ENCODE data around the gene RBM23.
"Not testable (repeated sequence)": the region's sequence is repeated elsewhere in the genome, so short reads cannot be mapped to it uniquely, and the experiment has no call there.

Gene RBM23

GRCh38 chr14:22915886-22916521 lies 2.9 kb downstream of the RBM23 start:
- TF ChIP-seq YY1 (IDR thresholded peaks at IDR 0.05; ENCODE audit: insufficient read depth, insufficient read length) (no peak), ZNF274 (IDR thresholded peaks at IDR 0.05; ENCODE audit: low read depth, low read length) (no peak), SUZ12 (IDR thresholded peaks at IDR 0.05; ENCODE audit: extremely low read depth, insufficient read depth, insufficient read length) (no peak)
- Histone ChIP-seq H3K36me3 (ENCODE audit: insufficient read depth, insufficient read length, low read length) (peaks cover 46% of the 10 kb centered on the region), H3K4me3 (ENCODE audit: insufficient read length, low read depth) (no peak overlapping the region), H3K9ac (ENCODE audit: insufficient read length, low read depth) (no peak overlapping the region), H3K4me1 (ENCODE audit: insufficient read depth, insufficient read length) (no peaks in the 10 kb centered on the region), H3K9me3 (ENCODE audit: insufficient read depth, low read length) (no peaks in the 10 kb centered on the region), H3K27me3 (ENCODE audit: insufficient read depth, insufficient read length) (no peaks in the 10 kb centered on the region)
- no peak for DNase-seq (ENCODE audit: low read depth, low spot score)

GRCh38 chr14:22914836-22915235 lies 4.1 kb downstream of the RBM23 start:
- not testable (repeated sequence) for H3K9me3 ChIP-seq (ENCODE audit: insufficient read depth, low read length); H3K4me3 ChIP-seq (ENCODE audit: insufficient read length, low read depth); H3K27me3 ChIP-seq (ENCODE audit: insufficient read depth, insufficient read length); DNase-seq (ENCODE audit: low read depth, low spot score); H3K9ac ChIP-seq (ENCODE audit: insufficient read length, low read depth); H3K4me1 ChIP-seq (ENCODE audit: insufficient read depth, insufficient read length)
- peaks cover 39% of the 10 kb centered on the region for H3K36me3 ChIP-seq (ENCODE audit: insufficient read depth, insufficient read length, low read length)

DNA sequence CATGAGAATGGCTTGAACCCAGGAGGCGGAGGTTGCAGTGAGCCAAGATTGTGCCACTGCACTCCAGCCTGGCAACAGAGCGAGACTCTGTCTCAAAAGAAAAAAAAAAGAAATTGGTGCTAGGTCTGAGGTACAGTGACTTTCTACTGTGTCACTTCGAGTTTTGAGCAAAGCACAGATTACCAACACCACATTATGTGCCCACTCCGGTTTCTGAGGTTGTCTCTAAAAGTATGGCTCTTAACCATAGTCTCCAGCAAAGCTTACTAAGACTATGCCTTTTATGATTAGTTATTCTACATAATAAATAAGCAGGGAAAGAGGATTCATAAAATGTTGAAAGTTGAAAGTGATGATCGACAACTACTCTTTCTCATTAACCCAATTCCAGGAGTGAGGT lies 8.0 kb downstream of the RBM23 start:
- no peaks in the 10 kb centered on the region for H3K4me1 ChIP-seq (ENCODE audit: insufficient read depth, insufficient read length)
- H3K36me3 ChIP-seq (ENCODE audit: insufficient read depth, insufficient read length, low read length), result peaks cover 48% of the 10 kb centered on the region

GRCh38 chr14:22908601-22909000 lies 10.3 kb downstream of the RBM23 start:
- no peak overlapping the region for H3K9ac ChIP-seq (ENCODE audit: insufficient read length, low read depth)
- H3K4me1 ChIP-seq (ENCODE audit: insufficient read depth, insufficient read length), result no peaks in the 10 kb centered on the region
- TF ChIP-seq ZNF274 (IDR thresholded peaks at IDR 0.05; ENCODE audit: low read depth, low read length) (no peak), SUZ12 (IDR thresholded peaks at IDR 0.05; ENCODE audit: extremely low read depth, insufficient read depth, insufficient read length) (no peak), YY1 (IDR thresholded peaks at IDR 0.05; ENCODE audit: insufficient read depth, insufficient read length) (no peak)
- no peak overlapping the region for H3K4me3 ChIP-seq (ENCODE audit: insufficient read length, low read depth)
- H3K36me3 ChIP-seq (ENCODE audit: insufficient read depth, insufficient read length, low read length), result peaks cover 64% of the 10 kb centered on the region
- DNase-seq (ENCODE audit: low read depth, low spot score), result no peak
- no peaks in the 10 kb centered on the region for H3K9me3 ChIP-seq (ENCODE audit: insufficient read depth, low read length)
- no peaks in the 10 kb centered on the region for H3K27me3 ChIP-seq (ENCODE audit: insufficient read depth, insufficient read length)

More for the DNA sequence above, 8.0 kb downstream of the RBM23 start:
- Histone ChIP-seq H3K4me3 (ENCODE audit: insufficient read length, low read depth) (no peak overlapping the region), H3K9ac (ENCODE audit: insufficient read length, low read depth) (no peak overlapping the region), H3K27me3 (ENCODE audit: insufficient read depth, insufficient read length) (no peaks in the 10 kb centered on the region), H3K9me3 (ENCODE audit: insufficient read depth, low read length) (no peaks in the 10 kb centered on the region)
- TF ChIP-seq SUZ12 (IDR thresholded peaks at IDR 0.05; ENCODE audit: extremely low read depth, insufficient read depth, insufficient read length) (no peak), ZNF274 (IDR thresholded peaks at IDR 0.05; ENCODE audit: low read depth, low read length) (no peak), YY1 (IDR thresholded peaks at IDR 0.05; ENCODE audit: insufficient read depth, insufficient read length) (no peak)
- no peak for DNase-seq (ENCODE audit: low read depth, low spot score)

- no peaks in the 10 kb centered on the region for H3K27me3 ChIP-seq (ENCODE audit: insufficient read depth, insufficient read length)
- H3K9ac ChIP-seq (ENCODE audit: insufficient read length, low read depth), result no peak overlapping the region
- no peaks in the 10 kb centered on the region for H3K4me1 ChIP-seq (ENCODE audit: insufficient read depth, insufficient read length)
- H3K4me3 ChIP-seq (ENCODE audit: insufficient read length, low read depth), result no peak overlapping the region
- no peaks in the 10 kb centered on the region for H3K9me3 ChIP-seq (ENCODE audit: insufficient read depth, low read length)
- TF ChIP-seq ZNF274 (IDR thresholded peaks at IDR 0.05; ENCODE audit: low read depth, low read length) (no peak), SUZ12 (IDR thresholded peaks at IDR 0.05; ENCODE audit: extremely low read depth, insufficient read depth, insufficient read length) (no peak), YY1 (IDR thresholded peaks at IDR 0.05; ENCODE audit: insufficient read depth, insufficient read length) (no peak)
- DNase-seq (ENCODE audit: low read depth, low spot score), result no peak
- peaks cover 75% of the 10 kb centered on the region for H3K36me3 ChIP-seq (ENCODE audit: insufficient read depth, insufficient read length, low read length)
Observed at GRCh38 chr14:22907429-22907828, 11.5 kb downstream of the RBM23 start.

DNA sequence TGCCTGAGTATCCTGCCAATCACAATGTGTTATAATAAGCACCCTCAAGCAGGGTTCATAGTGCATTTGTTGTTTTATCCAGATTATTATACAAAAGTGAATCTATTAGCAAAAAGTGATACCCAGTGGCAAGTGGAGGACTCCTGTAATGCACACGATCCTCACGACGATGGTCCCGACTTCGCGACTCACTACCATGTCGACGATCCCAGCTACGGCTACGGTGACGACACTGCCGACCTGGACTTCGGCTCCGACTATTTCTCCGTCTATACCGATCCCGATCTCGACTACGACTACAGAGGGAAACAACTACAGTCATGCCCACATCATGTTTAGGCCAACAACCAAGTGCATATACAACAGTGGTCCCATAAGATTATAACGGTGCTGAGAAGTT lies 12.9 kb downstream of the RBM23 start:
- H3K27me3 ChIP-seq (ENCODE audit: insufficient read depth, insufficient read length), result no peaks in the 10 kb centered on the region
- H3K36me3 ChIP-seq (ENCODE audit: insufficient read depth, insufficient read length, low read length), result peaks cover 85% of the 10 kb centered on the region
- no peak for TF ChIP-seq ZNF274 (IDR thresholded peaks at IDR 0.05; ENCODE audit: low read depth, low read length)
- TF ChIP-seq YY1 (IDR thresholded peaks at IDR 0.05; ENCODE audit: insufficient read depth, insufficient read length), result no peak
- no peak for TF ChIP-seq SUZ12 (IDR thresholded peaks at IDR 0.05; ENCODE audit: extremely low read depth, insufficient read depth, insufficient read length)
- H3K4me1 ChIP-seq (ENCODE audit: insufficient read depth, insufficient read length), result no peaks in the 10 kb centered on the region
- no peak overlapping the region for H3K9ac ChIP-seq (ENCODE audit: insufficient read length, low read depth)
- no peaks in the 10 kb centered on the region for H3K9me3 ChIP-seq (ENCODE audit: insufficient read depth, low read length)
- H3K4me3 ChIP-seq (ENCODE audit: insufficient read length, low read depth), result no peak overlapping the region
- DNase-seq (ENCODE audit: low read depth, low spot score), result no peak

DNA sequence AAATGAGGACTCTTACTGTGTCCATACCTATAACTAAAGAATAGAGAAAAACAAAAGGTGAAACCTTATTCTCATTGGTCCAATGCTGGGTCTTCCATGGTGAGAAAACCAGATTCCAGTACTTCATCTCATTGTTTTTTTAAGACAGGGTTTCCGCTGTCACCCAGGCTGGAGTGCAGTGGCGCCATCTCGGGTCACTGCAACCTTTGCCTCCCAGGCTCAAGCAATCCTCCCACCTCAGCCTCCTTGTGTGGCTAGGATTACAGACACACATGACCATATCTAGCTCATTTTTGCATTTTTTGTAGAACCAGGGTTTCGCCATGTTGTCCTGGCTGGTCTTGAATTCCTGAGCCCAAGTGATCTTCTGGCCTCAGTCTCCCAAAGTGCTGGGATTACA lies 13.3 kb downstream of the RBM23 start:
- TF ChIP-seq YY1 (IDR thresholded peaks at IDR 0.05; ENCODE audit: insufficient read depth, insufficient read length) (no peak), ZNF274 (IDR thresholded peaks at IDR 0.05; ENCODE audit: low read depth, low read length) (no peak), SUZ12 (IDR thresholded peaks at IDR 0.05; ENCODE audit: extremely low read depth, insufficient read depth, insufficient read length) (no peak)
- Histone ChIP-seq H3K9ac (ENCODE audit: insufficient read length, low read depth) (no peak overlapping the region), H3K4me3 (ENCODE audit: insufficient read length, low read depth) (no peak overlapping the region), H3K36me3 (ENCODE audit: insufficient read depth, insufficient read length, low read length) (peaks cover 85% of the 10 kb centered on the region), H3K4me1 (ENCODE audit: insufficient read depth, insufficient read length) (no peaks in the 10 kb centered on the region), H3K27me3 (ENCODE audit: insufficient read depth, insufficient read length) (no peaks in the 10 kb centered on the region), H3K9me3 (ENCODE audit: insufficient read depth, low read length) (no peaks in the 10 kb centered on the region)
- no peak for DNase-seq (ENCODE audit: low read depth, low spot score)

Data from NT2/D1 (cell line).